NCI-H1048 (cell line): ENCODE results near the gene RABL6.
"Not testable (repeated sequence)": the region's sequence is repeated elsewhere in the genome, so short reads cannot be mapped to it uniquely, and the experiment has no call there.

Source experiments
- DNase-seq: peaks from one replicate; lab custom pipeline; 2025; lab: John Stamatoyannopoulos, UW

The RABL6 gene

GRCh38 chr9:136821826-136822544 lies 14.2 kb downstream of the RABL6 start:
- no peak for DNase-seq

- no peak for DNase-seq
These were observed 15.6 kb downstream of the RABL6 start for GRCh38 chr9:136823136-136824046.

GRCh38 chr9:136824496-136825225 lies 16.9 kb downstream of the RABL6 start:
- DNase-seq, result no peak

- DNase-seq, result no peak
These were observed 17.8 kb downstream of the RABL6 start for GRCh38 chr9:136825295-136826187.

GRCh38 chr9:136826188-136826541 lies 18.4 kb downstream of the RABL6 start:
- DNase-seq, result no peak

GRCh38 chr9:136826703-136827582 lies 19.2 kb downstream of the RABL6 start:
- DNase-seq, result no peak

- no peak for DNase-seq
These were observed 20.2 kb downstream of the RABL6 start for GRCh38 chr9:136827794-136828473.

GRCh38 chr9:136828474-136829140 lies 20.9 kb downstream of the RABL6 start:
- no peak for DNase-seq

GRCh38 chr9:136829412-136829811 lies 21.7 kb downstream of the RABL6 start:
- no peak for DNase-seq

GRCh38 chr9:136829981-136830885 lies 22.5 kb downstream of the RABL6 start:
- DNase-seq, result no peak

- DNase-seq, result no peak
These were observed 23.4 kb downstream of the RABL6 start for GRCh38 chr9:136831002-136831719.

- DNase-seq, result no peak
These were observed 24.0 kb downstream of the RABL6 start for GRCh38 chr9:136831720-136832104.

- DNase-seq, result no peak
These were observed 24.8 kb downstream of the RABL6 start for GRCh38 chr9:136832581-136832980.

- not testable (repeated sequence) for DNase-seq
These were observed 25.8 kb downstream of the RABL6 start for GRCh38 chr9:136833381-136834048.

GRCh38 chr9:136835162-136835931 lies 27.6 kb downstream of the RABL6 start:
- DNase-seq, result no peak
